Measurements from ENCODE around the gene TMEM134. TPM values are rescaled to one million over a fixed set of nuclear protein-coding genes. Genes with fewer than 3 reads are reported as not detected.

Gene TMEM134
- total and polyA plus RNA-seq, 10 of the 15 experiments (the other 5 are each of a cell fraction or from before 2014, with no cell fraction given): 1.6 to 93.8 (median 27.8) TPM

- TF ChIP-seq ZNF24 (IDR thresholded peaks at IDR 0.05) (no peak), YBX1 (IDR thresholded peaks at IDR 0.05) (no peak), HDGF (IDR thresholded peaks at IDR 0.05) (no peak), CHD1 (IDR thresholded peaks at IDR 0.05; ENCODE audit: low read depth, low read length) (no peak), HCFC1 (IDR thresholded peaks at IDR 0.05; ENCODE audit: low read length) (no peak), CUX1 (IDR thresholded peaks at IDR 0.05; ENCODE audit: insufficient replicate concordance, low read depth, low read length) (no peak), RFX5 (IDR thresholded peaks at IDR 0.05; ENCODE audit: low read depth, low read length) (no peak), RCOR1 (conservative IDR thresholded peaks at IDR 0.05; ENCODE audit: low read depth, low read length) (no peak), MYB (IDR thresholded peaks at IDR 0.05; ENCODE audit: borderline replicate concordance, low read depth, low read length) (no peak), TCF3 (IDR thresholded peaks at IDR 0.05; ENCODE audit: borderline replicate concordance, insufficient read depth, low read depth, low read length) (no peak; the same call in 1 of the 2 replicates), NR2C2 (IDR thresholded peaks at IDR 0.05; ENCODE audit: borderline replicate concordance, control insufficient read depth, insufficient read length, low read depth) (no peak), BCL11A (IDR thresholded peaks at IDR 0.05; ENCODE audit: low read depth, low read length) (no peak), NKRF (conservative IDR thresholded peaks at IDR 0.05) (no peak), ZNF592 (IDR thresholded peaks at IDR 0.05) (no peak), POLR2AphosphoS2 (IDR thresholded peaks at IDR 0.05; ENCODE audit: low read depth, low read length) (0 out of 2 replicates have a peak, but pooled peaks have one; percentile 19), RAD21 (IDR thresholded peaks at IDR 0.05; ENCODE audit: insufficient read depth, low read depth, low read length) (no peak), YY1 (IDR thresholded peaks at IDR 0.05; ENCODE audit: low read depth, low read length) (no peak)
Observed at GRCh38 chr11:67433536-67434394, 35.3 kb downstream of the TMEM134 start (continued).

Measured in GM12878 (cell line).